ENCODE measurements around the gene C6orf15. TPM values are rescaled to one million over a fixed set of nuclear protein-coding genes. Genes with fewer than 3 reads are reported as not detected.

Gene C6orf15
- total RNA-seq, 1 donor from 2014 or later, result not detected

GRCh38 chr6:31110825-31111582 lies 1.4 kb downstream of the C6orf15 start:
- intact Hi-C loops (cut with micrococcal nuclease), result no loop called here

GRCh38 chr6:31107052-31107451 lies 5.3 kb downstream of the C6orf15 start:
- intact Hi-C loops (cut with micrococcal nuclease), result no loop called here

GRCh38 chr6:31103136-31103535 lies 9.2 kb downstream of the C6orf15 start:
- intact Hi-C loops (cut with micrococcal nuclease), result no loop called here

GRCh38 chr6:31098449-31098938 lies 13.9 kb downstream of the C6orf15 start:
- intact Hi-C loops (cut with micrococcal nuclease), result no loop called here

GRCh38 chr6:31096656-31097055 lies 15.7 kb downstream of the C6orf15 start:
- intact Hi-C loops (cut with micrococcal nuclease), result no loop called here

- intact Hi-C loops (cut with micrococcal nuclease), result no loop called here
Measured at GRCh38 chr6:31096215-31096614, 16.2 kb downstream of the C6orf15 start.

GRCh38 chr6:31094389-31094881 lies 17.9 kb downstream of the C6orf15 start:
- intact Hi-C loops (cut with micrococcal nuclease), result no loop called here

GRCh38 chr6:31092769-31093505 lies 19.4 kb downstream of the C6orf15 start:
- intact Hi-C loops (cut with micrococcal nuclease), result no loop called here

GRCh38 chr6:31092238-31092637 lies 20.1 kb downstream of the C6orf15 start:
- intact Hi-C loops (cut with micrococcal nuclease), result no loop called here

- intact Hi-C loops (cut with micrococcal nuclease), result no loop called here
Measured at GRCh38 chr6:31091680-31092079, 20.7 kb downstream of the C6orf15 start.

- intact Hi-C loops (cut with micrococcal nuclease), result no loop called here
Measured at GRCh38 chr6:31090973-31091364, 21.4 kb downstream of the C6orf15 start.

- intact Hi-C loops (cut with micrococcal nuclease), result no loop called here
Measured at GRCh38 chr6:31090275-31090972, 22.0 kb downstream of the C6orf15 start.

GRCh38 chr6:31087494-31088089 lies 24.8 kb downstream of the C6orf15 start:
- intact Hi-C loops (cut with micrococcal nuclease), result loop anchor here (1.0 to 5.0 kb wide), 2 partner anchors 172 to 345 kb away; partner anchors contain the start of genes FLOT1 and IER3

GRCh38 chr6:31086788-31087440 lies 25.5 kb downstream of the C6orf15 start:
- intact Hi-C loops (cut with micrococcal nuclease), result loop anchor here (1.0 to 5.0 kb wide), 2 partner anchors 172 to 345 kb away; partner anchors contain the start of genes FLOT1 and IER3

- intact Hi-C loops (cut with micrococcal nuclease), result loop anchor here (5.0 kb wide), 1 partner anchor 257 kb away; no protein-coding TSS in a partner anchor
Measured at GRCh38 chr6:31083742-31084354, 28.5 kb downstream of the C6orf15 start.

GRCh38 chr6:31081872-31082271 lies 30.5 kb downstream of the C6orf15 start:
- intact Hi-C loops (cut with micrococcal nuclease), result loop anchor here (5.0 kb wide), 1 partner anchor 255 kb away; no protein-coding TSS in a partner anchor

GRCh38 chr6:31079656-31080261 lies 32.6 kb downstream of the C6orf15 start:
- intact Hi-C loops (cut with micrococcal nuclease), result loop anchor here (2.0 to 5.0 kb wide), 2 partner anchors 165 to 252 kb away; partner anchors contain the start of gene VARS2

- intact Hi-C loops (cut with micrococcal nuclease), result no loop called here
Measured at GRCh38 chr6:31076611-31077010, 35.8 kb downstream of the C6orf15 start.

GRCh38 chr6:31075528-31075927 lies 36.8 kb downstream of the C6orf15 start:
- intact Hi-C loops (cut with micrococcal nuclease), result no loop called here

Measured in T-helper 2 cell treated with Interferon-gamma antibody and Interleukin-4, amounts not matched to agents 100 ng/mL and 5 ng/mL, for 36 hours (primary cell).